Measurements from ENCODE around the gene ABHD14A. TPM values are rescaled to one million over a fixed set of nuclear protein-coding genes. Genes with fewer than 3 reads are reported as not detected.

ABHD14A gene
- total RNA-seq, 6 experiments from 2014 or later: 10.5 to 13.2 (median 11.0) TPM

DNA sequence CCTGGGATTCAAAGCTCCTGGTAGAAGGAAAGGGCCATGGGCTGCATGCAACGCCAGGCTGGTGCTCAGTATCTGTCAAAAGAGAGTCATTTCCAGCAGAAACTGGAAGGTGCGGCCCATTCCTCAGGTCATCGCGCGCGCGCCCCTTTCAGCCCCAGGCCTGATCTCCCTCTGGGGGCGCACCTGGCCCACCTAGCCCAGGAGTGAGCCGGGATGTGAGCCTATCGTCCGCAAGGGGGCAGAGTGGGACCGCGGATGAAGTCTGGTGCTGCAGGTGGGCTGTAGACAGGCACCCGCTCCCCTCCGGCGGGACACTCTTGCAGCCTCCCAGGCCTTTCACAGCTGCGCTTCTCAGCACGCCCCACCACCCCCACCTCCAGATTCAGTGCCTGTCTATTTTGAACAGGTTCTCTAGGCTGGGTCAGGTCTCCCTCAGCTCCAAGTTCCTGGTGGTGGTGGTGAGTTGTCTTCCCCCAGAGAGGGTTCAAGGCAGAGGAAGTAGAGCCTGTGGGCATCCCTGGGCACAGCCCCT is 26.6 kb downstream of the ABHD14A start:
- Mint-ChIP-seq H3K4me3 (no peak overlapping the region), H3K27me3 (ENCODE audit: insufficient read depth) (peaks cover 5% of the 10 kb centered on the region; the same call in 1 of the 2 replicates), H3K9me3 (no peaks in the 10 kb centered on the region), H3K27ac (no peak overlapping the region), H3K4me1 (ENCODE audit: low read depth) (peaks cover 28% of the 10 kb centered on the region), H3K36me3 (ENCODE audit: low read depth) (no peaks in the 10 kb centered on the region)
- DNase-seq: peak; percentile 28
- TF ChIP-seq, protein P1, sequence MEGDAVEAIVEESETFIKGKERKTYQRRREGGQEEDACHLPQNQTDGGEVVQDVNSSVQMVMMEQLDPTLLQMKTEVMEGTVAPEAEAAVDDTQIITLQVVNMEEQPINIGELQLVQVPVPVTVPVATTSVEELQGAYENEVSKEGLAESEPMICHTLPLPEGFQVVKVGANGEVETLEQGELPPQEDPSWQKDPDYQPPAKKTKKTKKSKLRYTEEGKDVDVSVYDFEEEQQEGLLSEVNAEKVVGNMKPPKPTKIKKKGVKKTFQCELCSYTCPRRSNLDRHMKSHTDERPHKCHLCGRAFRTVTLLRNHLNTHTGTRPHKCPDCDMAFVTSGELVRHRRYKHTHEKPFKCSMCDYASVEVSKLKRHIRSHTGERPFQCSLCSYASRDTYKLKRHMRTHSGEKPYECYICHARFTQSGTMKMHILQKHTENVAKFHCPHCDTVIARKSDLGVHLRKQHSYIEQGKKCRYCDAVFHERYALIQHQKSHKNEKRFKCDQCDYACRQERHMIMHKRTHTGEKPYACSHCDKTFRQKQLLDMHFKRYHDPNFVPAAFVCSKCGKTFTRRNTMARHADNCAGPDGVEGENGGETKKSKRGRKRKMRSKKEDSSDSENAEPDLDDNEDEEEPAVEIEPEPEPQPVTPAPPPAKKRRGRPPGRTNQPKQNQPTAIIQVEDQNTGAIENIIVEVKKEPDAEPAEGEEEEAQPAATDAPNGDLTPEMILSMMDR (IDR thresholded peaks at IDR 0.05): peak; percentile 97

DNA sequence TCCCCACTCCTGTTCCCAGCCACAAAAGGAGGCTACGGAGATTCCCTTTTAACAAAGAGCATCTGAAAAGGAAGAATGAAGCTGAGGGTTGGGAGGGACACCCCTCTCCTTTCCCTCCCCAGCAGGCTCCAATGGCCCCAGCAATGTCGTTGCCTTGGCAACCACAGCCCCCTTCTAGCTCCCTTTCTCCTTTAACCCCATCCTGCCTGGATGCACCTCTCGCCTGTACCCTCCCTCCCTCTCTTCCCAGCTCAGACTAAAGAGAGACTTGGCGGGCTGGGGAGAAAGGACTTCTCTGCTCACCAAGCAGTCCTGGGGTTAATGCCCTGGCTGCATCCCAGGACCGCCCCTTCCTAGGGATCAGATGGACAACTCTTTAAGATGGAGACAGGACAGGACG is 27.9 kb downstream of the ABHD14A start:
- peaks cover 26% of the 10 kb centered on the region for H3K4me1 Mint-ChIP-seq (ENCODE audit: low read depth)
- DNase-seq: no peak
- no peaks in the 10 kb centered on the region for H3K36me3 Mint-ChIP-seq (ENCODE audit: low read depth)
- TF ChIP-seq, protein P1 (IDR thresholded peaks at IDR 0.05): no peak
- no peaks in the 10 kb centered on the region for H3K9me3 Mint-ChIP-seq
- H3K4me3 Mint-ChIP-seq: no peak overlapping the region
- H3K27me3 Mint-ChIP-seq (ENCODE audit: insufficient read depth): peaks cover 5% of the 10 kb centered on the region; the same call in 1 of the 2 replicates
- no peak overlapping the region for H3K27ac Mint-ChIP-seq

DNA sequence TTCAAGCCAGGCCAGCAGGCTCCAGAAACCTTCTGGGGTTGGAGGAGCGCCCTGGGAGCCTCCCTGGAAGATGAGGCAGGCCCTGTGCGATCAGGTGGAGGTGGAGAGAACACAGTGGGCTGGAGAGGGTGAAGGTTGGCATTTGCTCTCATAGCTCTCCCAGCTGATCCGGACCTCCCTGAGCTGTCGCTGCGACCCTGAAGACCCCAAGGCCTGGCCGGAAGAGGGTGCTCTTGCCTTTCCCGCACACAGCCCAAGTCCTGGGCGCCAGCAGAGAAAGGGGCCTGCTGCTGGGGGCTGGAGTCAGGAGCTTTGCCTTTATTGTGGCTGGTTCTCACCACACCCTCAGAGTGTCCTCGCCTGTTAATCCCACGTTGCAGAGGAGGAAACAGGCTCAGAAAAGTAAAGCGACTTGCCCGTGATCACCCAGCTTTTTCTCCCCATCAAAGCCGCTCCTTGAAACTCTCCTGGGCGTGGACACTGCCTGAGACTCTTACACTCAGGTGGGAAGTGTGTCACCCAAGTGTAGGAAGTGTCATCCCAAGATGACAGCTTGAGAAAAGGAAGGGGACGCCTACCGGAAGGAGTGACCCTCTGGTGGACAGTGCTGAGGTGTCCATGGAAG is 29.4 kb downstream of the ABHD14A start:
- TF ChIP-seq, protein P1 (IDR thresholded peaks at IDR 0.05): peak; percentile 70
- no peaks in the 10 kb centered on the region for H3K36me3 Mint-ChIP-seq (ENCODE audit: low read depth)
- peaks cover 20% of the 10 kb centered on the region for H3K4me1 Mint-ChIP-seq (ENCODE audit: low read depth)
- H3K4me3 Mint-ChIP-seq: no peak overlapping the region
- H3K27me3 Mint-ChIP-seq (ENCODE audit: insufficient read depth): peaks cover 5% of the 10 kb centered on the region; the same call in 1 of the 2 replicates
- H3K27ac Mint-ChIP-seq: no peak overlapping the region
- H3K9me3 Mint-ChIP-seq: no peaks in the 10 kb centered on the region
- no peak for DNase-seq

DNA sequence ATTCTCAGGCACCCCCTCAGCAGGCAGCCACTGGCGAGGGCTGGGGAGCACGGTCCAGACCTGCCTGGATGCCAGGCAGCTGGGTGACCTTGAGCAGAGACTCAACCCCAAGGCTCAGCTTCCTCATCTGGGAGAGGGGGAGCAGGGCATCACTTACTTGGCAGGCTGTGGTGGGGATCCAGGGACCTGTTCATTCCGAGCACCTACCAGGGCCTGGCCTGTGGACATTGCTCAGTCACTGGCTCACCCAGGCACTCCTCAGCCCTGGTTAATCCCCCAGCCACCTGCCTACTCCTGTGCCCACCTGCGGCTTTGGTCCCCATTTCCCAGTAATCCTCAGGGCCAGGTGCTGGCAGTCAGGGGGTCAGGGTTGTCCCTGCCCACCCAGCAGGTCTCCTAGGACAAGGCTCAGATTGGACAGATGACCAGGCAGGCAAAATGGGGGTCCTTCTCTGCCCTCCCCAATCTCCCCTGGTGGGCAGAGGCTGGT is 30.1 kb downstream of the ABHD14A start:
- Mint-ChIP-seq H3K4me1 (ENCODE audit: low read depth) (peaks cover 20% of the 10 kb centered on the region), H3K4me3 (peak overlapping the region; percentile 32; the same call in 1 of the 2 replicates), H3K36me3 (ENCODE audit: low read depth) (no peaks in the 10 kb centered on the region), H3K9me3 (no peaks in the 10 kb centered on the region), H3K27ac (peak overlapping the region; percentile 58), H3K27me3 (ENCODE audit: insufficient read depth) (peaks cover 4% of the 10 kb centered on the region)
- TF ChIP-seq, protein P1 (IDR thresholded peaks at IDR 0.05): no peak
- DNase-seq: no peak

DNA sequence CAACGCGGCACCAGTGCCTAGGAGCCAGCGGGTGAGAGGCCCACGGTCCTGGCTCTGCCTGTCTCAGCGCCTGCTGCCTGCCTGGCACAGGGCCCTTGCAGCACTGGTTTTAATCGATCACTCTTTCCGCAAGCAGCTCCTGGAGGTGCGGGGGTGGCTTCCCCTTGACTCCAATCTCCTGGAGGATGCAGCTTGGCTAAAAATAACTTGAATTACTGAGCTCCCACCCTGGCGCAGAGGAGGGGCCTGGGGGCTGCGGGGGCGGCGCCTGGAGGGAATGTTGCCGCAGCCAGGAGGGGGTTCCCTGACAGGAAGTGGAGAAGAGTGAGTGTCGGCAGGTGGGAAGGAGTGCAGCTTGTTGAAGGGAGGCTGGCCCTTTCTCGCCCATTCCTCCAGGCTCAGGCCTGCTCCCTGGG is 30.7 kb downstream of the ABHD14A start:
- peaks cover 5% of the 10 kb centered on the region for H3K27me3 Mint-ChIP-seq (ENCODE audit: insufficient read depth)
- no peaks in the 10 kb centered on the region for H3K9me3 Mint-ChIP-seq
- H3K36me3 Mint-ChIP-seq (ENCODE audit: low read depth): no peaks in the 10 kb centered on the region
- no peak for DNase-seq
- peak overlapping the region; percentile 32 for H3K4me3 Mint-ChIP-seq
- TF ChIP-seq, protein P1 (IDR thresholded peaks at IDR 0.05): no peak
- peak overlapping the region; percentile 58 for H3K27ac Mint-ChIP-seq
- H3K4me1 Mint-ChIP-seq (ENCODE audit: low read depth): peaks cover 20% of the 10 kb centered on the region

Data from HFFc6 (cell line).